ACC112 (cell line): ENCODE data around the gene SELENOO.

ENCODE experiments used
- H2AFZ ChIP-seq: fragments of 200-600 bp; sonication (generic); one replicate; pipeline ENCODE4 v1.6.0; 2017; ENCODE audit warnings: antibody characterized with exemption, low read length; ENCODE audit not compliant: unreplicated experiment
- H3K27ac ChIP-seq: fragments of 200-600 bp; sonication (generic); 2 replicates; pipeline ENCODE4 v1.5.1; 2014; ENCODE audit warnings: low read depth, mild to moderate bottlenecking, antibody characterized with exemption, low read length, moderate library complexity
- H3K27me3 ChIP-seq: fragments of 200-600 bp; sonication (generic); 2 replicates; pipeline ENCODE4 v1.6.1; 2014; ENCODE audit warnings: mild to moderate bottlenecking, antibody characterized with exemption, low read length, moderate library complexity, mixed read lengths; ENCODE audit not compliant: insufficient read depth
- H3K36me3 ChIP-seq: fragments of 200-600 bp; sonication (generic); 2 replicates; pipeline ENCODE4 v1.6.1; 2016; ENCODE audit warnings: mild to moderate bottlenecking, antibody characterized with exemption, low read length, moderate library complexity, mixed read lengths; ENCODE audit not compliant: insufficient read depth
- H3K4me1 ChIP-seq: fragments of 200-600 bp; sonication (generic); one replicate; pipeline ENCODE4 v1.6.1; 2016; ENCODE audit warnings: low read length, mixed read lengths; ENCODE audit not compliant: insufficient read depth, unreplicated experiment, control insufficient read depth
- H3K4me3 ChIP-seq: fragments of 200-600 bp; sonication (generic); 2 replicates; pipeline ENCODE4 v1.5.1; 2014; ENCODE audit warnings: mild to moderate bottlenecking, low read depth, low read length
- H3K79me2 ChIP-seq: fragments of 200-600 bp; sonication (generic); one replicate; pipeline ENCODE4 v1.6.0; 2016; ENCODE audit warnings: low read length; ENCODE audit not compliant: control insufficient read depth, unreplicated experiment, insufficient read depth

Gene SELENOO

GRCh38 chr22:50221410-50222300, 20.8 kb downstream of the SELENOO start:
- H3K4me3 ChIP-seq = no peak overlapping the region
- H2AFZ ChIP-seq = no peak overlapping the region
- no peaks in the 10 kb centered on the region for H3K4me1 ChIP-seq
- peaks cover 6% of the 10 kb centered on the region; the same call in 1 of the 2 replicates for H3K36me3 ChIP-seq
- no peaks in the 10 kb centered on the region for H3K79me2 ChIP-seq
- no peaks in the 10 kb centered on the region for H3K27me3 ChIP-seq
- no peak overlapping the region for H3K27ac ChIP-seq

DNA sequence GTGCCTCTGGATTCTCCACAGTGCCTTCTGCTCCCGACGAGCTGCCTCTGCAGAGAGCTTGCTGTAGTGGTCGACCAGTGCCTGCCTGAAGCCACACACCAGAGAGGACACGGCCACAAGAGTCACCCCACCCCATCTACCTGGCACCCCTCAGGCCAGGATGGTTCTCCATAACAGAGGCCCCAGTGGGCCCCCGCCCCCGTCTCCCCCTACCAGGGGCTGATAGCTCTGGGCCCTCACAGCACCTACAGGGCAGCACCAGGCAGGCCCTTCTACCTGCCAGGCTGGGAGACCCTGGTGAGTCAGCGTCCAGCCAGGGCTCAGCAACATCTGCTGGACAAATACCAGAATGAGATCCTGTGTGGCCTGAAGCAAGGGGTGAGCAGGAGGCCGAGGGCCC, 21.7 kb downstream of the SELENOO start:
- H3K27me3 ChIP-seq = no peaks in the 10 kb centered on the region
- no peak overlapping the region for H2AFZ ChIP-seq
- H3K4me3 ChIP-seq = no peak overlapping the region
- no peaks in the 10 kb centered on the region for H3K79me2 ChIP-seq
- H3K27ac ChIP-seq = no peak overlapping the region
- no peaks in the 10 kb centered on the region for H3K4me1 ChIP-seq
- peaks cover 6% of the 10 kb centered on the region; the same call in 1 of the 2 replicates for H3K36me3 ChIP-seq

DNA sequence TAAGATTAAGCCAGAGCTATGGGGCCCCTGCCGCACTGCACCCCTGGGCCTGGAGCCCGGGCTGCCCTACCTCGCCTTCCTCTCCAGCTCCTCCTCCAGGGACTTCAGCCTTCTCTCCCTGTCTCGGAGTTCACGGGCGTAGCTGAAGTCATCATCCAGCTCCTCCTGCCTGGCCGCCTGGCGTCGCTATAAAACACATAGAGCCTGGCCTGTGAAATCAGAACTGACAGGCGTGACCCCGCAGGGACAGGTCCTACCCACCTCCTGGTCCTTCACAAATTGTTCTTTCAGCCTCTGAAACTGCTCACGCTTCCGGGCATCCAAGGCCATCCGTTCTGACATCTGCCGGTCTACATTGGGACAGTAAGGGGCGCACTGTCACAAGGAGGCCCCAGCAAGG, 23.3 kb downstream of the SELENOO start:
- Histone ChIP-seq H3K27me3 (no peaks in the 10 kb centered on the region), H3K36me3 (peaks cover 6% of the 10 kb centered on the region; the same call in 1 of the 2 replicates), H2AFZ (no peak overlapping the region), H3K79me2 (no peaks in the 10 kb centered on the region), H3K4me1 (no peaks in the 10 kb centered on the region), H3K27ac (no peak overlapping the region), H3K4me3 (no peak overlapping the region)

- Histone ChIP-seq H2AFZ (no peak overlapping the region), H3K4me1 (no peaks in the 10 kb centered on the region), H3K79me2 (no peaks in the 10 kb centered on the region), H3K27ac (no peak overlapping the region), H3K4me3 (no peak overlapping the region), H3K36me3 (peaks cover 6% of the 10 kb centered on the region; the same call in 1 of the 2 replicates), H3K27me3 (no peaks in the 10 kb centered on the region)
Measured at GRCh38 chr22:50225200-50225969, 24.6 kb downstream of the SELENOO start.

DNA sequence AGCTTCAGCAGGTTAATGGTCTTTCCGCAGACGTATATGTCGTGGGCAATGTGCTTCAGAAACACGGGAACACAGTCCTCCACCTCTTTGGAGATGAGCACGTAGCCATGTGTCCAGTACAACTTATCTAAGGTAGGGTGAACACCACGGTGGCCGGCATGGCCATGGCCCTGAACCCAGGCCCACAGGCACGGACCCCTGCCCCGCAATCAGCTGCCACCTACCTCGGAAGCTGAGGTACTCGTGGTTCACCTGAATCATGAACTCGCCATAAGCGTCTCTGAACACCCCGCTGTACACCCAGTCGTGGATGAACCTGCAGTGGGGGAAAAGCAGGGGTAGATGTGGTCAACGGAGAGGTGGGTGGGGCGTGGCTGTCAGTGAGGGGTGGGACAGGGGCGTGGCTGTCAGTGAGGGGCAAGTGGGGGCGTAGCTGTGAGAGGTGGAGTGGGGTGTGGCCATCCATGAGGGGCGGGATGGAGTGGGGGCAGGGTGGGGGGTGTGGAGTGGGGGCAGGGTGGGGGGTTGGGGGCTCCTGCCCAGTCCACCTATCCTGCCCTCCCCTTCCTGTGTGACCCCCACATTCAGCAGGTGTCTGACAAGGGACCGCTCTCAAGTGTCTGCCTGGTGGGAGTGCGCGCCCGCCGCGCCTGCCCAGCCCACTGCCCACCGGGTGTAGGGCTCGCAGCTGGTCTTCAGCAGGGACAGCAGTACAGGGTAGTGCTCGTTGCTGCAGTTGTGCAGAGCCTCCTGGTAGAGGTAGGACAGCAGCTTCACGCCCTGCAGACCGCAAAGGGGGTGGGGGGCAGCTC, 25.5 kb downstream of the SELENOO start:
- Histone ChIP-seq H3K36me3 (no peaks in the 10 kb centered on the region), H3K4me1 (no peaks in the 10 kb centered on the region), H3K27ac (no peak overlapping the region), H2AFZ (no peak overlapping the region), H3K79me2 (no peaks in the 10 kb centered on the region), H3K27me3 (no peaks in the 10 kb centered on the region), H3K4me3 (no peak overlapping the region)

DNA sequence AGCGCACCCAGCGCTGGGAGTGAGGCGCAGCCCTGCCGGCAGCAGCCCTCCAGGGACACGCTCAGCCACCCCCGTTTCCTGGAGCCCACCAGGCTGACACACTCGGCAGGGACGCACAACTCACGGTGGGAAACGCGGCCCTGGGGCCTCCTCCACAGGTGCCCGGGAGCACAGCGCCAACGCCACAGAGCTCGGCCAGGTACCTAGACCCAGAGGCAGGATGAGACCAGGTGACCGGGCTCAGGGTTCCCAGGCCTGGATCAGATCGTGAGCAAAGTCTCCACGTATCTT, 26.0 kb downstream of the SELENOO start:
- no peaks in the 10 kb centered on the region for H3K27me3 ChIP-seq
- no peaks in the 10 kb centered on the region for H3K4me1 ChIP-seq
- no peak overlapping the region for H2AFZ ChIP-seq
- no peak overlapping the region for H3K4me3 ChIP-seq
- no peaks in the 10 kb centered on the region for H3K79me2 ChIP-seq
- H3K27ac ChIP-seq = no peak overlapping the region
- no peaks in the 10 kb centered on the region for H3K36me3 ChIP-seq

DNA sequence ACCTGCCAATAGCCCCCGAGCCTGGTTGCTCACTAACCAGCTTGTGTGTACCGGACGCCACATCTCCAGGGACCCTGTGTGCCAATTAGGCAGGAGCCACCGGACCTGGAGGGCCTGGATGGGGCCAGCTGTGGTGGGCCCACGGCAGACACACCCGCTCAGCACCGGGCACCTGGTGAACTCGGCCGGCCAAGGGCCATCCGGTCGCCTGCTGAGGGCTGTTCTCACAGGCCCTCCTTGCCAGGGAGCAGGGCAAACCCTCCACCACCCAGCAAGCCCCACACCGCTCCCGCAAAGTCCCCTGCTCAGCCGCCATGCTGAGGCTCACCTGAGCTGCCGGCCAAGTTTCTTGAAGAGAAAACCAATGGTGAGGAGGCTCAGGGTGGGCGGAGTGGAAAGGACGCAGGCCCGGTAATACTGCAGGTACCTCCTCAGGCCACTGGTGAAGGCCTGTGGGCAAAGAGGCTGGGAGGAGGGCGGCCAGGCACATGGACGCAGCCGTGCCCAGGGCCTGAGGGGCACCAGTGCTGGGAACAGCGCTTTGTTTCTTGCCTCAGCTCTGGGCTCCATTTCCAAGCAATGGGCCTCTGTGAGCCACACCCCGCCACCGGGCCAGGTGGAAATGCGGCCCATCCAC, 26.9 kb downstream of the SELENOO start:
- no peak overlapping the region for H2AFZ ChIP-seq
- no peaks in the 10 kb centered on the region for H3K4me1 ChIP-seq
- H3K36me3 ChIP-seq = no peaks in the 10 kb centered on the region
- no peaks in the 10 kb centered on the region for H3K79me2 ChIP-seq
- H3K4me3 ChIP-seq = no peak overlapping the region
- no peaks in the 10 kb centered on the region for H3K27me3 ChIP-seq
- no peak overlapping the region for H3K27ac ChIP-seq

DNA sequence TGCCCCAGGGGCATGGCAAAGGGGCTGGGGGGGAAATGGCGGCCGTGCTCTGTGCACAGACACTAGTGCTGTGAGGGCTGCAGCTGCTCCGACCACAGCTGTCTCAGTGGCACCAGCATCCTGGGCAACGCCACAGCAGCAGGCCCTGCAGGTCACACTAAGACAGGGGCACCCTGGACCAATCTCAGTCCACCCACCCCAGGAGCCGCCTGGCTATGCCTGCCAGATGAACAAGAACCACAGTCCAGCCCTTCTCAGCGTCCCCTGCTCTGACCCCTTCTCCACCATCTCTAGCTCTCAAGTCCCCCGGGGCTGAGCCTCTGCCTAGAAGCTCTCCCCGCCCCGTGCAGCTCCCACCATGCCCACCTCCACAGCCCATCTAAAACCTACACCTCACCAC, 27.6 kb downstream of the SELENOO start:
- H3K4me1 ChIP-seq = no peaks in the 10 kb centered on the region
- no peaks in the 10 kb centered on the region for H3K36me3 ChIP-seq
- no peaks in the 10 kb centered on the region for H3K79me2 ChIP-seq

DNA sequence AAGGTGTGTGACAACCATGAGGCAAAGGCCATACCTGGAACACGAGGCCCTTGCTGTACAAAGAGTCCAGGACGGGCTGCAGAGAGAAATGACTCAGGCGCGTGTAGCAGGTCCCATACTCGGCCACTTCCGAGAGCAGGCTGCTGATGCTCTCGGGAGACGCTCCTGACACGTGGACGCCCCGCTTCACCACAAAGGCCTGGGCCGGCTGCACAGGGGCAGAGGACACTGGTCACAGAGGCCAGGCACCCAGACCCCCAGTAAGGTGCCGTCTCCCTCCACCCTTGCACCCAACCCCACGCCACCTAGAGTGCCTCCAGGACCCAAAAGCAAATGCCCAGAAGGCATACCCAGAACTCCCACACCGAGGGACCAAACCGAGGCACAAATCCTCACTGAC, 28.6 kb downstream of the SELENOO start:
- Histone ChIP-seq H3K36me3 (no peaks in the 10 kb centered on the region), H3K79me2 (no peaks in the 10 kb centered on the region), H3K27me3 (no peaks in the 10 kb centered on the region), H3K4me1 (no peaks in the 10 kb centered on the region), H3K4me3 (no peak overlapping the region), H2AFZ (no peak overlapping the region), H3K27ac (no peak overlapping the region)

More for the DNA sequence above, 27.6 kb downstream of the SELENOO start:
- Histone ChIP-seq H3K4me3 (no peak overlapping the region), H3K27ac (no peak overlapping the region), H2AFZ (no peak overlapping the region), H3K27me3 (no peaks in the 10 kb centered on the region)

DNA sequence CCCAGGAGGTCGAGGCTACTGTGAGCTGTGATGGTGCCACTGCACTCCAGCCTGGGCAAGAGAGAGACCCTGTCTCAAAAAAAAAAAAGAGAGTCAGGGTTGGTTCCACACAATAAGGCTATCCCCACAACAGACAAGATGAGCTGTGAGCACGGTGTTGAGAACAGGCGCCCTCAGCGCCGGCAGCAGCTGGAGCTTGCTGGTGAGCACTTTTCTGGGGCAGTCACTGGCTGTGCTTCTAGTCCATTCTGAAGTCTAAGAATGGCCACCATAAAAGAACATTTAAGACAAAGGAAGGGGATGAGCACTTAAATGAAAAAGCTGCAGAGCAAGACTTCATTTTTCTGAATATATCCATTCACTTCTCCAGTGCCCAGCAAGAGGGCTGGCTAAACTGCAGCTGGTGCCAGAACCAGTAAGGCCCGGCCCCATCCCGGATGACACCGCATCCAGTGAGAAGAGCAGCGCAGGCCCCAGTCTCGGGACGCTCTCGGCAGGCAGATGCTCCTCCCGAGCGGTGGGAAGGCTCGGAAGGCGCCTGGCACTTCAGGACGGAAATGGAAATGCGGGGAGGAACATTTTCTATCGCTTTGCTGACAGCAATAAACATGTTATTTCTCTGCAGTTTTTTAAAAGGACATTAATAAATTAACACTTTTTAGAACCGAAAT, 31.8 kb downstream of the SELENOO start:
- no peaks in the 10 kb centered on the region for H3K27me3 ChIP-seq
- H3K4me1 ChIP-seq = no peaks in the 10 kb centered on the region
- no peak overlapping the region for H2AFZ ChIP-seq
- H3K4me3 ChIP-seq = no peak overlapping the region
- no peak overlapping the region for H3K27ac ChIP-seq
- H3K79me2 ChIP-seq = peaks cover 7% of the 10 kb centered on the region
- no peaks in the 10 kb centered on the region for H3K36me3 ChIP-seq
